HepG2 (cell line): ENCODE results near the gene XPR1. TPM values are rescaled to one million over a fixed set of nuclear protein-coding genes. Genes with fewer than 3 reads are reported as not detected.

Experiments used
- ATAC-seq: fragments of 200-7000 bp; cut with Tn5 transposase; 3 replicates; pipeline ENCODE4 v1.9.1; 2020; ENCODE audit warnings: mild to moderate bottlenecking, moderate library complexity
- BruUV-seq: library from RNA; stranded (reverse); fragments of 400-500 nt; replicated peaks from 2 replicates; lab custom pipeline; 2021; lab: Mats Ljungman, UMichigan
- CTCF ChIA-PET: fragments of 300-600 bp; formaldehyde crosslinking; extraction: SDS; loops from one replicate; lab custom pipeline; 2021; ENCODE audit warnings: low total read pairs, inconsistent platforms, low intra/inter-chr PET ratio; lab: Yijun Ruan, JAX
- POLR2A ChIA-PET: fragments of 350-600 bp; sonication (Branson Sonifier 250); formaldehyde crosslinking; loops from one replicate; lab custom pipeline; 2020; ENCODE audit warnings: antibody characterized with exemption, inconsistent platforms; lab: Yijun Ruan, JAX
- DNase-seq: peaks from one replicate; pipeline ENCODE4 v3.0.0-alpha.2; 2015; ENCODE audit warnings: low spot score
- FAIRE-seq: peaks from 3 replicates; lab custom pipeline; 2011; peaks lifted over from hg19 to GRCh38; lab: Jason Lieb, UNC
- H2AFZ ChIP-seq: one replicate; pipeline ENCODE4 v1.6.1; 2011; ENCODE audit warnings: low read length, inconsistent platforms
- H3K27ac ChIP-seq: fragments of 300-600 bp; 3 replicates; pipeline ENCODE4 v1.8.0; 2011; ENCODE audit warnings: mixed run types, mild to moderate bottlenecking, mixed read lengths, low read length, inconsistent platforms; ENCODE audit not compliant: insufficient read depth; ENCODE audit errors: extremely low read length
- H3K27me3 ChIP-seq, 2 experiments: fragments of 200-600 bp in 1 of 2; 2 replicates in 1 of 2; 3 replicates in 1 of 2; pipeline versions ENCODE4 v1.6.0 to v1.8.0; 2011; ENCODE audit warnings: low read length in 2 of 2, mild to moderate bottlenecking in 2 of 2, moderate library complexity in 2 of 2, inconsistent platforms in 1 of 2; ENCODE audit not compliant: insufficient read depth in 2 of 2, control insufficient read depth in 1 of 2
- H3K36me3 ChIP-seq, 2 experiments: fragments of 200-600 bp in 1 of 2; replicated peaks in 1 of 2; 2 replicates in 1 of 2; 3 replicates in 1 of 2; pipeline versions ENCODE4 v1.5.1 to v1.8.0; 2011; ENCODE audit warnings: low read length in 2 of 2, inconsistent platforms in 1 of 2; ENCODE audit not compliant: insufficient read depth in 2 of 2, control insufficient read depth in 1 of 2
- H3K4me1 ChIP-seq: 2 replicates; pipeline ENCODE4 v1.5.1; 2012; ENCODE audit warnings: low read length, inconsistent platforms; ENCODE audit not compliant: insufficient read depth
- H3K4me2 ChIP-seq: 2 replicates; pipeline ENCODE4 v1.6.0; 2011; ENCODE audit warnings: low read depth, low read length, inconsistent platforms
- H3K4me3 ChIP-seq, 3 experiments: fragments of 200-600 bp in 1 of 3; sonication (generic), shearing (Covaris generic) in 1 of 3; replicated peaks in 1 of 3; 2 replicates each; pipeline ENCODE4 v1.5.1; 2011 to 2016; ENCODE audit warnings: low read length in 3 of 3, inconsistent platforms in 2 of 3, low read depth in 2 of 3, mild to moderate bottlenecking in 2 of 3, control low read depth in 1 of 3, mixed read lengths in 1 of 3; ENCODE audit not compliant: insufficient read depth in 1 of 3
- H3K79me2 ChIP-seq: one replicate; pipeline ENCODE4 v1.6.1; 2011; ENCODE audit warnings: low read length, inconsistent platforms; ENCODE audit not compliant: insufficient read depth
- H3K9ac ChIP-seq: 2 replicates; pipeline ENCODE4 v1.6.0; 2011; ENCODE audit warnings: mild to moderate bottlenecking, low read depth, low read length, inconsistent platforms; ENCODE audit not compliant: insufficient read depth
- H3K9me3 ChIP-seq: 2 replicates; pipeline ENCODE4 v1.5.1; 2012; ENCODE audit warnings: mild to moderate bottlenecking, low read length
- H4K20me1 ChIP-seq: 2 replicates; pipeline ENCODE4 v1.6.0; 2011; ENCODE audit warnings: inconsistent platforms, mild to moderate bottlenecking, low read length, moderate library complexity; ENCODE audit not compliant: insufficient read depth
- BORCS8-MEF2B ChIP-seq: sonication (generic); formaldehyde crosslinking; IDR thresholded peaks from 2 replicates; pipeline ENCODE4 v1.8.0; 2022; ENCODE audit warnings: mild to moderate bottlenecking, missing genetic modification reagents
- ERF ChIP-seq: IDR thresholded peaks from 2 replicates; pipeline ENCODE4 v1.6.1; 2018; ENCODE audit warnings: missing biosample characterization, missing genetic modification reagents
- GZF1 ChIP-seq: sonication (generic); formaldehyde crosslinking; IDR thresholded peaks from 2 replicates; pipeline ENCODE4 v1.5.1; 2020; ENCODE audit warnings: mild to moderate bottlenecking, missing genetic modification reagents
- HOXA3 ChIP-seq: sonication (generic); formaldehyde crosslinking; IDR thresholded peaks from 2 replicates; pipeline ENCODE4 v1.5.0; 2020; ENCODE audit warnings: missing genetic modification reagents
- TCF7L2 ChIP-seq: IDR thresholded peaks from 2 replicates; pipeline ENCODE4 v1.6.1; 2011; ENCODE audit warnings: mild to moderate bottlenecking, low read depth, low read length, moderate library complexity
- ZBTB38 ChIP-seq: sonication (generic); formaldehyde crosslinking; IDR thresholded peaks from 2 replicates; pipeline ENCODE4 v1.5.1; 2020; ENCODE audit warnings: mild to moderate bottlenecking, missing genetic modification reagents
- ZC3H4 ChIP-seq: sonication (generic); formaldehyde crosslinking; IDR thresholded peaks from 2 replicates; pipeline ENCODE4 v1.4.0; 2020; ENCODE audit warnings: missing genetic modification reagents, borderline replicate concordance
- ZNF224 ChIP-seq: sonication (generic); formaldehyde crosslinking; IDR thresholded peaks from 2 replicates; pipeline ENCODE4 v1.5.0; 2020; ENCODE audit warnings: mild to moderate bottlenecking, missing genetic modification reagents
- ZNF329 ChIP-seq: sonication (generic); formaldehyde crosslinking; IDR thresholded peaks from 2 replicates; pipeline ENCODE4 v1.9.0; 2021; ENCODE audit warnings: low read depth, mild to moderate bottlenecking, missing genetic modification reagents
- ZNF510 ChIP-seq: sonication (generic); formaldehyde crosslinking; IDR thresholded peaks from 2 replicates; pipeline ENCODE4 v1.4.0; 2020; ENCODE audit warnings: low read depth, mild to moderate bottlenecking, missing genetic modification reagents
- ZNF678 ChIP-seq: sonication (generic); formaldehyde crosslinking; IDR thresholded peaks from 2 replicates; pipeline ENCODE4 v1.4.0; 2020; ENCODE audit warnings: mild to moderate bottlenecking, missing genetic modification reagents
- ZNF7 ChIP-seq: IDR thresholded peaks from 2 replicates; pipeline ENCODE4 v1.6.1; 2016; ENCODE audit warnings: missing biosample characterization, missing genetic modification reagents
- ZNF773 ChIP-seq: sonication (generic); formaldehyde crosslinking; IDR thresholded peaks from 2 replicates; pipeline ENCODE4 v1.4.0; 2020; ENCODE audit warnings: missing genetic modification reagents, borderline replicate concordance
- WGBS: methylation state at CpG from one replicate; pipeline ENCODE4 v1.1.6; 2017; ENCODE audit warnings: low lambda C conversion rate; 5-methylcytosine and 5-hydroxymethylcytosine counted together
- in situ Hi-C: cut with HindIII; loops from 2 replicates; pipeline ENCODE4 v1.10.0; 2017; ENCODE audit warnings: low pct_unique_long_range_greater_than_20kb; ENCODE audit not compliant: extremely low pct_ligation_motif_present
- intact Hi-C: fragments of 100-400 bp; cut with micrococcal nuclease; formaldehyde crosslinking; loops from one replicate; pipeline ENCODE4 v1.10.0; 2022; ENCODE audit not compliant: unreplicated experiment
- polyA plus RNA-seq, 8 experiments: library from polyadenylated mRNA; depleted of rRNA in 3 of 8; stranded (reverse) in 7 of 8; unstranded in 1 of 8; fragments of >200 nt; fragmentation: Illumina TruSeq in 4 of 8; extraction: Trizol in 4 of 8; gene quantifications; 2 replicates each; pipeline versions ENCODE4 v1.2.1 to v1.2.3, GENCODE V29; 2011 to 2016; ENCODE audit warnings: low read depth in 4 of 8, missing spikeins in 1 of 8, mixed read lengths in 1 of 8; ENCODE audit not compliant: insufficient read depth in 1 of 8
- total RNA-seq, 5 experiments: library from RNA; depleted of rRNA; stranded (reverse); fragments of >200 nt; fragmentation: Illumina TruSeq; extraction: Trizol; gene quantifications; 2 replicates each; pipeline ENCODE4 v1.2.3, GENCODE V29; 2016; ENCODE audit warnings: low read depth in 1 of 5
- TF ChIP-seq, protein P1 (sequence below), 2 experiments: sonication (generic) in 1 of 2; formaldehyde crosslinking in 1 of 2; IDR thresholded peaks; 2 replicates each; pipeline versions ENCODE4 v1.5.1 to v1.6.1; 2011 to 2020; ENCODE audit warnings: borderline replicate concordance in 1 of 2, low read depth in 1 of 2, low read length in 1 of 2, mild to moderate bottlenecking in 1 of 2, missing genetic modification reagents in 1 of 2, moderate library complexity in 1 of 2
- TF ChIP-seq, protein P2 (sequence below): sonication (generic); formaldehyde crosslinking; IDR thresholded peaks from 2 replicates; pipeline ENCODE4 v1.9.0; 2022; ENCODE audit warnings: missing genetic modification reagents, mild to moderate bottlenecking, borderline replicate concordance
- TF ChIP-seq, protein P3 (sequence below): sonication (generic); formaldehyde crosslinking; IDR thresholded peaks from 2 replicates; pipeline ENCODE4 v1.4.0; 2020; ENCODE audit warnings: missing genetic modification reagents, borderline replicate concordance

The XPR1 gene
- total and polyA plus RNA-seq, 2 of the 13 experiments (the other 11 are each of a cell fraction or from before 2014, with no cell fraction given) = 22.3 to 23.6 TPM

DNA sequence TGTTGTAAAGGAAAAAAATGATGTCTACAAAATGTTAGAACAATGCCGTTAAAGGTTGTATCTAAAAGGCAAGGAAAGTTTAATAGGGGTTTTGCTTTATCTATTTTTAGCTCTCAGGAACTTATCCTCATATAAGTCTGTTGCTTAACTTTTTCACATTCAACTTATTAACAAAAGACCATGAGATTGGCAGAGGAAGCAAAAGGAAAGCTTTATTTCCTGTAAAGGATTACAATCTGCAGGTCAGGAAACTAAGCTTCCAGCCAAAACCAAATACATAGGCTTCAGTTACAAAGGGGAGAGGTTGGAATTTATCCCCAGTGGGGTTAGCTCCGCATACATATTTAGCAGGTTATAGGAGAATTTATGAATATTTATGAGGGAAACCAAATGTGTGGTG, 222.2 kb downstream of the XPR1 start (continued):
- TF ChIP-seq, protein P1, sequence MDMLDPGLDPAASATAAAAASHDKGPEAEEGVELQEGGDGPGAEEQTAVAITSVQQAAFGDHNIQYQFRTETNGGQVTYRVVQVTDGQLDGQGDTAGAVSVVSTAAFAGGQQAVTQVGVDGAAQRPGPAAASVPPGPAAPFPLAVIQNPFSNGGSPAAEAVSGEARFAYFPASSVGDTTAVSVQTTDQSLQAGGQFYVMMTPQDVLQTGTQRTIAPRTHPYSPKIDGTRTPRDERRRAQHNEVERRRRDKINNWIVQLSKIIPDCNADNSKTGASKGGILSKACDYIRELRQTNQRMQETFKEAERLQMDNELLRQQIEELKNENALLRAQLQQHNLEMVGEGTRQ (IDR thresholded peaks at IDR 0.05; ENCODE audit: low read depth, low read length) = no peak
- TF ChIP-seq, protein P1 (CRISPR knock-in tag; IDR thresholded peaks at IDR 0.05; ENCODE audit: borderline replicate concordance) = no peak
- TF ChIP-seq ZNF329 (CRISPR knock-in tag) (no peak), ZNF7 (CRISPR knock-in tag) (no peak)
- TF ChIP-seq, protein P2, sequence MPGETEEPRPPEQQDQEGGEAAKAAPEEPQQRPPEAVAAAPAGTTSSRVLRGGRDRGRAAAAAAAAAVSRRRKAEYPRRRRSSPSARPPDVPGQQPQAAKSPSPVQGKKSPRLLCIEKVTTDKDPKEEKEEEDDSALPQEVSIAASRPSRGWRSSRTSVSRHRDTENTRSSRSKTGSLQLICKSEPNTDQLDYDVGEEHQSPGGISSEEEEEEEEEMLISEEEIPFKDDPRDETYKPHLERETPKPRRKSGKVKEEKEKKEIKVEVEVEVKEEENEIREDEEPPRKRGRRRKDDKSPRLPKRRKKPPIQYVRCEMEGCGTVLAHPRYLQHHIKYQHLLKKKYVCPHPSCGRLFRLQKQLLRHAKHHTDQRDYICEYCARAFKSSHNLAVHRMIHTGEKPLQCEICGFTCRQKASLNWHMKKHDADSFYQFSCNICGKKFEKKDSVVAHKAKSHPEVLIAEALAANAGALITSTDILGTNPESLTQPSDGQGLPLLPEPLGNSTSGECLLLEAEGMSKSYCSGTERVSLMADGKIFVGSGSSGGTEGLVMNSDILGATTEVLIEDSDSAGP (CRISPR knock-in tag) = no peak
- TF ChIP-seq, all 625 proteins: peak for 0

DNA sequence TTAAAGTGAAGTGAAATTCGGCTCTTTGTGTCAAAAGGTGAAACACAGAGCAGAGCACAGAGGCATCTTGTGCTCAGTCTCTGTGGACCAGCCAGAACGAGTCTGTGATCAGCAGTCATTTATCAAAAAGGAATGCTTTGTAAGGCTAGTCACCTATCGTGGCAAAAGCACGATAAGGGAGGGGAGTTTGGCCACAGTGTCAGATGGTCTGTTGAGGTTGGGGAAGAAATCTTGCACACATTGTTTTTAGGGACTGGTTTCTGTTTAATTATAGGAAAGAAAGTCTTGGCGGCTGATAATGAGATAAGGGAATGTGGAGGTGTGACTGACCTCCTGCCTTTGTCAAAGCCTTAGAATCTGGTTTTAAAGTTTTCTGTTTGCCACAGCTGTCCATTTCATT, 222.6 kb downstream of the XPR1 start:
- Histone ChIP-seq H3K9me3 (no peaks in the 10 kb centered on the region), H2AFZ (no peak overlapping the region), H3K9ac (no peak overlapping the region), H3K4me2 (no peak overlapping the region), H3K36me3 (no peaks in the 10 kb centered on the region), H3K4me1 (no peaks in the 10 kb centered on the region), H3K4me3 (no peak overlapping the region), H3K27me3 (no peaks in the 10 kb centered on the region), H3K79me2 (no peaks in the 10 kb centered on the region), H4K20me1 (no peaks in the 10 kb centered on the region), H3K27ac (no peak overlapping the region)
- ChIA-PET POLR2A (no interaction called here), CTCF (no interaction called here)
- DNase-seq = no peak
- whole genome bisulfite sequencing = 95% methylated on average over 5 of the region's 5 CpGs
- intact Hi-C loops (no loop called here), in situ Hi-C loops (no loop called here)
- BruUV-seq = no TSS peak
- FAIRE-seq = no peak
- ATAC-seq = no peak
- TF ChIP-seq BORCS8-MEF2B (CRISPR knock-in tag) = no peak
- no peak for TF ChIP-seq ZNF678 (CRISPR knock-in tag)
- no peak for TF ChIP-seq HOXA3
- no peak for TF ChIP-seq GZF1 (CRISPR knock-in tag)
- TF ChIP-seq ZBTB38 (CRISPR knock-in tag) = no peak
- no peak for TF ChIP-seq ZC3H4
- no peak for TF ChIP-seq ZNF510 (CRISPR knock-in tag)
- TF ChIP-seq, protein P3, sequence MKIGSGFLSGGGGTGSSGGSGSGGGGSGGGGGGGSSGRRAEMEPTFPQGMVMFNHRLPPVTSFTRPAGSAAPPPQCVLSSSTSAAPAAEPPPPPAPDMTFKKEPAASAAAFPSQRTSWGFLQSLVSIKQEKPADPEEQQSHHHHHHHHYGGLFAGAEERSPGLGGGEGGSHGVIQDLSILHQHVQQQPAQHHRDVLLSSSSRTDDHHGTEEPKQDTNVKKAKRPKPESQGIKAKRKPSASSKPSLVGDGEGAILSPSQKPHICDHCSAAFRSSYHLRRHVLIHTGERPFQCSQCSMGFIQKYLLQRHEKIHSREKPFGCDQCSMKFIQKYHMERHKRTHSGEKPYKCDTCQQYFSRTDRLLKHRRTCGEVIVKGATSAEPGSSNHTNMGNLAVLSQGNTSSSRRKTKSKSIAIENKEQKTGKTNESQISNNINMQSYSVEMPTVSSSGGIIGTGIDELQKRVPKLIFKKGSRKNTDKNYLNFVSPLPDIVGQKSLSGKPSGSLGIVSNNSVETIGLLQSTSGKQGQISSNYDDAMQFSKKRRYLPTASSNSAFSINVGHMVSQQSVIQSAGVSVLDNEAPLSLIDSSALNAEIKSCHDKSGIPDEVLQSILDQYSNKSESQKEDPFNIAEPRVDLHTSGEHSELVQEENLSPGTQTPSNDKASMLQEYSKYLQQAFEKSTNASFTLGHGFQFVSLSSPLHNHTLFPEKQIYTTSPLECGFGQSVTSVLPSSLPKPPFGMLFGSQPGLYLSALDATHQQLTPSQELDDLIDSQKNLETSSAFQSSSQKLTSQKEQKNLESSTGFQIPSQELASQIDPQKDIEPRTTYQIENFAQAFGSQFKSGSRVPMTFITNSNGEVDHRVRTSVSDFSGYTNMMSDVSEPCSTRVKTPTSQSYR (CRISPR knock-in tag) = no peak
- no peak for TF ChIP-seq ZNF224 (CRISPR knock-in tag)
- no peak for TF ChIP-seq TCF7L2
- TF ChIP-seq ZNF773 (CRISPR knock-in tag) = no peak
- no peak for TF ChIP-seq ERF (CRISPR knock-in tag)
